Peyer's patch (tissue), 4 donors: ENCODE measurements around the gene NRL.

Experiments
- CTCF ChIP-seq, 6 experiments: fragments of 450-650 bp in 4 of 6; fragments of 200-600 bp in 2 of 6; sonication (generic) in 1 of 6; IDR thresholded peaks; one replicate each; pipeline ENCODE4 v1.5.1; 2017 to 2019; ENCODE audit warnings: antibody characterized with exemption in 6 of 6, mild to moderate bottlenecking in 3 of 6, moderate library complexity in 1 of 6
- POLR2A ChIP-seq, 2 donors: fragments of 450-650 bp; IDR thresholded peaks; one replicate each; pipeline ENCODE4 v1.5.1; 2017; ENCODE audit warnings: antibody characterized with exemption in 2 of 2, mild to moderate bottlenecking in 2 of 2, moderate library complexity in 2 of 2

- TF ChIP-seq CTCF (IDR thresholded peaks at IDR 0.05), result peak; percentile 71 to 97 (median 86)
- TF ChIP-seq POLR2A (IDR thresholded peaks at IDR 0.05), result no peak
Observed at GRCh38 chr14:24058260-24058950, 56.3 kb downstream of the NRL start.
